HEK293T (cell line): Measurements from ENCODE around the gene KRT83.

Experiments used
- SP1 ChIP-seq: fragments of 450-650 bp; IDR thresholded peaks from 2 replicates; pipeline ENCODE4 v1.6.1; 2017
- SUZ12 ChIP-seq: fragments of 450-650 bp; IDR thresholded peaks from 2 replicates; pipeline ENCODE4 v1.6.1; 2016; ENCODE audit warnings: mild to moderate bottlenecking

- TF ChIP-seq SP1 (no peak), SUZ12 (no peak)
Measured at GRCh38 chr12:52341066-52341580, 19.9 kb upstream of the KRT83 start.
